ENCODE results near the gene ANKRD6.

ANKRD6 gene

GRCh38 chr6:89681983-89682564 lies 249.1 kb downstream of the ANKRD6 start:
- Histone ChIP-seq H3K9ac (ENCODE audit: low read length) (no peak overlapping the region), H3K27me3 (replicated peaks; ENCODE audit: control insufficient read depth, insufficient read depth, low read length) (no peaks in the 10 kb centered on the region), H3K4me3 (ENCODE audit: low read length) (no peak overlapping the region), H3K4me1 (ENCODE audit: control insufficient read depth, insufficient read depth, low read length) (no peaks in the 10 kb centered on the region), H3K36me3 (ENCODE audit: control insufficient read depth, insufficient read depth, low read length, severe bottlenecking) (peaks cover 92% of the 10 kb centered on the region), H3K9me3 (ENCODE audit: control insufficient read depth, low read length) (no peaks in the 10 kb centered on the region)
- no peak for DNase-seq (ENCODE audit: low read depth)

- no peak for DNase-seq (ENCODE audit: low read depth)
- Histone ChIP-seq H3K36me3 (ENCODE audit: control insufficient read depth, insufficient read depth, low read length, severe bottlenecking) (peaks cover 93% of the 10 kb centered on the region), H3K9me3 (ENCODE audit: control insufficient read depth, low read length) (no peaks in the 10 kb centered on the region), H3K27me3 (replicated peaks; ENCODE audit: control insufficient read depth, insufficient read depth, low read length) (no peaks in the 10 kb centered on the region), H3K9ac (ENCODE audit: low read length) (no peak overlapping the region), H3K4me1 (ENCODE audit: control insufficient read depth, insufficient read depth, low read length) (no peaks in the 10 kb centered on the region), H3K4me3 (ENCODE audit: low read length) (no peak overlapping the region)
These were observed 250.0 kb downstream of the ANKRD6 start for GRCh38 chr6:89682991-89683390.

All from adipocyte (in vitro differentiated cells).